T-helper 2 cell treated with Interferon-gamma antibody and Interleukin-4, amounts not matched to agents 5 μg/mL and 100 μg/mL, for 36 hours (primary cell): Measurements from ENCODE around the gene RASIP1.
"Not testable (repeated sequence)": the region's sequence is repeated elsewhere in the genome, so short reads cannot be mapped to it uniquely, and the experiment has no call there.

Source experiments
- DNase-seq: peaks from one replicate; pipeline ENCODE4 v3.0.0; 2021; ENCODE audit warnings: low spot score
- H3K27ac Mint-ChIP-seq: one replicate; pipeline ENCODE4 v1.8.0; 2021; ENCODE audit warnings: mild to moderate bottlenecking, mixed read lengths
- H3K27me3 Mint-ChIP-seq: one replicate; pipeline ENCODE4 v1.8.0; 2021; ENCODE audit warnings: low read depth, mixed read lengths
- H3K36me3 Mint-ChIP-seq: one replicate; pipeline ENCODE4 v1.8.0; 2021; ENCODE audit warnings: low read depth, mixed read lengths
- H3K4me1 Mint-ChIP-seq: one replicate; pipeline ENCODE4 v1.8.0; 2021; ENCODE audit warnings: low read depth, mixed read lengths
- H3K4me3 Mint-ChIP-seq: one replicate; pipeline ENCODE4 v1.8.0; 2022; ENCODE audit warnings: mild to moderate bottlenecking, moderate library complexity, mixed read lengths
- H3K9me3 Mint-ChIP-seq: one replicate; pipeline ENCODE4 v1.8.0; 2021; ENCODE audit warnings: mixed read lengths

Gene RASIP1

DNA sequence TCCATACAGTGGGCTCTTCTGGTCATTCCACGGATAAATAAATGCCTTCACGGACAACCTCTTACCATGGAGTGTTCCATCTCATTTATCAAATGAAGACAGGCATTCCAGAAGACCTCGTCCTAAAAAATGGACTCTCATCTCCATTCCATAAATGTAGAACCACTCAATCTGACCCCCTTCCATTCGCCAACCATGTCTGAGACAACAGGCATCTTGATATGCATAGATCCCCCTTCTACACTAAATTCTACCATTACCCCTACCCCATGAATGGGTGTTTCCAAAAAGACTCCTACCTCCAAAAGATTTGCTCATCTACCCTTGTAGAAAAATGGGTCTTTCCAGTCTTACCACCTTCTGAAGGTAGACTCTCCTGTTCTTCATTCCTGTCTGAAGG is 9.0 kb downstream of the RASIP1 start:
- no peak overlapping the region for H3K27ac Mint-ChIP-seq
- peaks cover 5% of the 10 kb centered on the region for H3K4me1 Mint-ChIP-seq
- no peaks in the 10 kb centered on the region for H3K27me3 Mint-ChIP-seq
- DNase-seq: no peak
- peaks cover 11% of the 10 kb centered on the region for H3K36me3 Mint-ChIP-seq
- H3K4me3 Mint-ChIP-seq: no peak overlapping the region
- peaks cover 15% of the 10 kb centered on the region for H3K9me3 Mint-ChIP-seq

DNA sequence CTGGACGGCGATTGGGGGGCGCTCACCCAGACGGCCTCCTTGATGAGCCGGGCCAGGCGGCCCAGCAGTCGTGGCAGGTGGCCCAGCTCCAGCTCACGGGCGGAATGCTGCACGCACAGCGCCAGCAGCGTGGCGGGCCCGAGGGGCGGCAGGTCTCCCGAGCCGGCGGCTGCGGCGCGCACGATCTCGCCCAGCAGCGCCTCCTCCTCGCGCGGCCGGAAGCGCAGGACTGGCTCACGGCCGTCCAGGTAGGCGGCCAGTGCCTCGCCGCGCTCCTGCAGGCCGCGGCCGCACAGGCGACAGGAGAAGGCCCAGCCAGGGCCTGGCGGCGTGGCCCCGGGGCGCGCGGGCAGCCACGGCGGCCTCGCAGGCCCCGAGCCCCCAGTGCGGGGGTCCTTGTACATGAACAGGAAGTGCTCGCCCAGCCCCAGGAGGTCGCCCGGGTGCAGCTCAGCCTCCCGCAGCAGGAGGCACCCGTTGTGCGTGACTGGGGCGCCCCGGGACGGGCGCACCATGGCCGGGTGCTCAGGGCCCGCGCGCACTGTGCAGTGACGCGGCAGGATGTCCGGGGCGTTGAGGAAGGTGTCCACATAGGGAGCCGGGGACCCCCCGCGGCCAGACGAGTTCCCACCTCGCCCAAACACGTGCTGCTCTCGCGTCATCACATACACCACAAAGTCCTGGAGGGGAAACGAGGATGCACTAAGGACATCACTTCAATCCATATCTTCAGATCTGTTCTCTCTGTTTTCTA is 11.3 kb downstream of the RASIP1 start:
- Mint-ChIP-seq H3K4me1 (peaks cover 18% of the 10 kb centered on the region), H3K36me3 (peaks cover 24% of the 10 kb centered on the region), H3K27me3 (no peaks in the 10 kb centered on the region), H3K9me3 (peaks cover 31% of the 10 kb centered on the region), H3K27ac (no peak overlapping the region), H3K4me3 (no peak overlapping the region)
- no peak for DNase-seq

DNA sequence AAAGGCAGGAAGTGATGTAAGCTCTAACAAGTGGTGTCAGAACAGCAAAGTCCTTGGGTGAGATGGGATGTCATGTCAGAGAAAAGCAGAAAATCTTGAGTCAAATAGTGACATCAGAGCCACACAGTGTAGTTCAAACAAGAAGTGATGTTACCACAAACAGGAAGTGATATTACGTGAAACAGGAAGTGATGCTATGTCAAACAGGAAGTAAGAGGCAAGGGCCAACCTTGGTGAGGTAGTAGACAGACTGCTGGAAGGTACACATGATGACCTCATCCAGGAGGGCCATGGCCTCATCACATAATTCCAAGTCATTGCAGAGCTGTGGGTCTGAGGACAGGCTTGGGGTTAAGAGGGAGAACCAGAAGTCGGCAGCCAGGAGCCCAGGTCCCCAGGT is 13.9 kb downstream of the RASIP1 start:
- H3K27me3 Mint-ChIP-seq: no peaks in the 10 kb centered on the region
- DNase-seq: no peak
- peak overlapping the region; percentile 53 for H3K4me3 Mint-ChIP-seq
- peaks cover 31% of the 10 kb centered on the region for H3K9me3 Mint-ChIP-seq
- peaks cover 24% of the 10 kb centered on the region for H3K36me3 Mint-ChIP-seq
- H3K27ac Mint-ChIP-seq: peak overlapping the region; percentile 93
- peaks cover 18% of the 10 kb centered on the region for H3K4me1 Mint-ChIP-seq

DNA sequence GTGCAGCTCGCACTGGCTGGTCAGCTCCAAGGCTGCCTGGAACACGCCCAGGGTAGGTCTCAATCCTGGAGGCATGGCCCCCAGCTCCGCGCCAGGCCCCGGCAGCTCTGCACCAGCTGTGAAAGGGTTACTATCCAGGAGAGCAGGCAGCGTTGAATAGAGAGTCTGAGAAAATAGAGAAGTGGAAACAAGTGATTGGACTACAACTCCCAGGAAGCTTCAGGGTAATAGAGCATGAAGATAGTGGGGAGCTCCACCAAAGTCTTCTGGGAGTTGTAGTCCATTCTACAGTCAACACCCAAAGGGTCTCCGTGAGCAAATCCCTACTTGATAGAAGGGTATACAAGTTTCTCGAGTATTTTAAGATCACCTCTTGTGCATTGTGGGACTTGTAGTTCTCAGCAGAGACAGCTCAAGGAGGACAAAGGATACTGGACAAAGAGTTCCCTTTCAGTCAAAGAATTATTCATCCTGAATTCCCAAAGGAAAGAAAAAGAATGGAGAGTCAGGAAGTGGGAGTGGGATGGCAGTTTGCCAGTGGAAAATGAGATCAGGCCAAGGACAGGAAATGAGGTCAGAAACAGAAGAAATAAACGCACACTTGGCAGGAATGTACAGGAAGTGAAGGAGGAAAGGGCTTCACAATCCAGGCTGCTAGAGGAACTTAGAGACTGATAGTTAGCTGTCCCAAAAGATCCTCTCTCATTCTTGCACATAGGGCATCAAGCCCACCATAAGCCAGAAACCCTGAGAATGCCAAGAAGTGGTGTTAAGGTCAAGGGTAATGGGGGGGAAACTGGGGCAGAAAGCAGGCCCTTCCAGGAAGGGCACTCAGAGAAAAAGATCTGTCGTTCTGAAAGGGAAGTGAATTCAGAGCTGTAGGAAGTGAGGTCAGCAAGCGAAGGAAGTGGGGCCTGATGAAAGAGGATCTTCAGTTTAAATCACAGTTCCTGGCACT is 15.3 kb downstream of the RASIP1 start:
- Mint-ChIP-seq H3K9me3 (peaks cover 31% of the 10 kb centered on the region), H3K27ac (peak overlapping the region; percentile 77), H3K36me3 (peaks cover 24% of the 10 kb centered on the region), H3K27me3 (no peaks in the 10 kb centered on the region), H3K4me3 (peak overlapping the region; percentile 8), H3K4me1 (peaks cover 19% of the 10 kb centered on the region)
- no peak for DNase-seq

DNA sequence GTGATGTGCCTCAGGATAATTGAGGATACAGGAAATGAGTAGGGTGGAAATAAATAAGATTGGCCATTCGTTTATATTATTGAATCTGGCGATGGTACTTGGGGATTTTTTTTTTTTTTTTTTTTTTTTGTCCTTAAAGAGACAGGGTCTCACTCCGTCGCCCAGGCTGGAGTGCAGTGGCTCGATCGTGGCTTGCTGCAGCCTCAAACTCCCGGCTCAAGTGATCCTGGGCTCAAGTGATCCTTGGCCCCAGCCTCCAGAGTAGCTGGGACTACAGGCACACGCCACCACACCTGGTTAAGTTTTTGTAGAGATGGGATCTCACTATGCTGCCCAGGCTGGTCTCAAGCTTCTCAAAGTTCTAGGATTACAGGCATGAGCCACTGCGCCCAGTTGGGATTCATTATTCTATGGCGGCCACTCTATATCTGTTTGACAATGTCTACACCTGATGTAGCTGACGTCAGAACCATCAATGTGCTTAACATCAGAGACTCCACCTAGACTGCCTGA is 18.2 kb downstream of the RASIP1 start:
- DNase-seq: no peak
- no peak overlapping the region for H3K27ac Mint-ChIP-seq
- no peak overlapping the region for H3K4me3 Mint-ChIP-seq

DNA sequence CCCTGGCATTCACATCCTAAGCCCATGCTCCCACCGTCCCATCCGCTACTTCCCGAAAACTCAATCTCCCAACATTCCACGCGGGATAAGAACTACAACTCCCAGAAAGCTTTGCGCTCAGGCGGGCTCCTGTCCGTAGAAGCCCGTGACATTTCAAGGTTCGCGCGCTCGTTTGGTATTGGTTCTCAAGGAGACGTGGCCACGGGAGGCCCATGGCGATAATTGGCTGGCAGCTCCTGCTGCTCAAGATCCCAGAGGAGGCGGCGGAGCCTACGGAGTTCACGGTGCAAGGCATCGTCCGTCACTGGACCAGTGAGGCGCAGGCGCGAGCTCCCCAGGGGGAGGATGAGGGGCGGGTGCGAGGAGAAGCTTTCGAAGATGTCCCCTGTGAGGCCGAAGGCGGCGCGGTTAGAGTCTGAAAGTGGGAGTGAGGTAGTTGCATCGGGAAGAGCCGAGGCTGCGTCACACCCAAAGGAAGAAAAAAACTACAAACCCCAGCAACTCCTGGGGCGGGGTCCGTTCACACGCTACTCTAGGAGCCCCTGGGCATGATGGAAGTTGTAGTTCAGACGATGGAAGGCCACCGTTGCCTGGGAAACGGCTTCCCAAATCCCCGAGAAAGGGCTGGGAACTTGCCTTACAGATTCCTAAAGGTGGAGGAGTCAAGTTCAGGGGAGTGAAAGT is 19.7 kb downstream of the RASIP1 start:
- H3K36me3 Mint-ChIP-seq: peaks cover 9% of the 10 kb centered on the region
- H3K4me1 Mint-ChIP-seq: peaks cover 11% of the 10 kb centered on the region
- H3K9me3 Mint-ChIP-seq: peaks cover 12% of the 10 kb centered on the region
- H3K27me3 Mint-ChIP-seq: no peaks in the 10 kb centered on the region
- peak overlapping the region; percentile 98 for H3K4me3 Mint-ChIP-seq
- peak; percentile 93 for DNase-seq
- peak overlapping the region; percentile 99 for H3K27ac Mint-ChIP-seq

More for the DNA sequence above, 18.2 kb downstream of the RASIP1 start:
- peaks cover 23% of the 10 kb centered on the region for H3K9me3 Mint-ChIP-seq
- no peaks in the 10 kb centered on the region for H3K27me3 Mint-ChIP-seq
- peaks cover 19% of the 10 kb centered on the region for H3K36me3 Mint-ChIP-seq
- H3K4me1 Mint-ChIP-seq: peaks cover 19% of the 10 kb centered on the region

DNA sequence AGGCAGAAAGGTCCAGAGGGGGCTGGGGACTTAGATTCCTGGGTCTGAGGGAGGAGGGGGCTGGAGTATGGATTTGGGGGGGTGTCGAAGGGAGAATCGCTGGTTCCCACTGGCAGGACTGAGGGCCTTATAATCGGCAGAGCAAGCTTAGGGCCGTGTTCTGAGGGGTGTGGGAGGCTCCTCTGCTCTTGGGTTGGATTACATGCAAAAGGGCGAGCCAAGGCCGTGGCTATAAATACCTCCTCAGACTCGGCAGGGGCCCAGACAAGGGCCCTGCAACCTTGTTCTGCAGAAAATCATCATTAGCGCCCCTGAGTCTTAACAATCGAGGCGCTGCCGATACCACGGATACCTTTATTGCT is 20.2 kb downstream of the RASIP1 start:
- Mint-ChIP-seq H3K4me1 (peaks cover 6% of the 10 kb centered on the region), H3K36me3 (peaks cover 5% of the 10 kb centered on the region), H3K27ac (peak overlapping the region; percentile 99), H3K4me3 (peak overlapping the region; percentile 98), H3K27me3 (no peaks in the 10 kb centered on the region), H3K9me3 (peaks cover 7% of the 10 kb centered on the region)
- DNase-seq: no peak

DNA sequence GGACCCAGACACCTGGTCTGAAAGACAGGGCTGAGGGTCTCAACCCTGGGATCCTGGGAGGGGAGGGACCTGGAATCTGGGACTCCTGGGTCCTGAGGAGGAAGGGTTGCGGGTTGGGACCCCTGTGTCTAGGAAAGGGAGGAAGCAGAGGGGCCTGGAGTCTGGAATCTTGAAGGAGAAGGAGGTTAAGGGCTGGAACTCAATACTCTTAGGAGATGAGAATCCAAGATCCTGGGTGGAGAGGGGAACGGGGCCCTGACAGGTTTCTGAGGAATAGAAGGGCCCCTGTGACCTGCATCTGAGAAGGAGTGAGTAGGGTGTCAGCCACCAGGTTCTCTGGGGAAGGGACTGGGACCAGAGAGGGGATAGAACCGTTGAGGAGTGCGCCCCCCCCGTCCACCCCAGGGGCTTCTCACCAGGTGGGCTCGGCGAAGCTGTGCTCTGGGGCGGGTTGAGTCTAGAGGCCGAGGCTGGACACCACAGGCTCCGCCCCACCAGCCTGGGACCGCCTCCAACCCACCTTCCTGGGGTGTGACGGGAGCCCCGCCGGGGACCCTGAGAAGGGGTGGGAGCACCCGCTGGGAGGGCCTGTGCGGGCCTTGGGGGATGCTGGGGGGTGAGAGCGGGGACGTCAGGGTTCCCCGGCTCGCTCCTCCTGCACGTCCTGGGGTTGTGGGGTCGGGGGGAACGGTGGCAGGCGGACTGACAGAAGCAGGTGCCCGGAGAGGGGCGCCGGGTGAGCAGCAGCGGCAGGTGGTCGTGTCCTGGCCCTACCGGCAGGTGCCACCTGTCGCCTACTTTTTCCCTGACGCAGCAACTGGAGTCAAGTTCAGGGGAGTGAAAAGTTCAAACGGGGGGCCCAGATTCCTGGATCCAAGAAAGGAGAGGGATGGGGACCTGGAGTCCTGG is 20.9 kb downstream of the RASIP1 start, which contains the start of gene MAMSTR:
Gene MAMSTR (minus strand): TSS at position 463 of the 909 bp plus-strand sequence. CDS start 694 bp downstream, outside the sequence.
- Mint-ChIP-seq H3K4me3 (peak within 1 kb of the TSS; percentile 98), H3K27me3 (no peaks in the 10 kb centered on the region), H3K36me3 (no peaks in the 10 kb centered on the region), H3K4me1 (peaks cover 5% of the 10 kb centered on the region), H3K27ac (peak within 1 kb of the TSS; percentile 99), H3K9me3 (no peaks in the 10 kb centered on the region)
- no peak for DNase-seq

DNA sequence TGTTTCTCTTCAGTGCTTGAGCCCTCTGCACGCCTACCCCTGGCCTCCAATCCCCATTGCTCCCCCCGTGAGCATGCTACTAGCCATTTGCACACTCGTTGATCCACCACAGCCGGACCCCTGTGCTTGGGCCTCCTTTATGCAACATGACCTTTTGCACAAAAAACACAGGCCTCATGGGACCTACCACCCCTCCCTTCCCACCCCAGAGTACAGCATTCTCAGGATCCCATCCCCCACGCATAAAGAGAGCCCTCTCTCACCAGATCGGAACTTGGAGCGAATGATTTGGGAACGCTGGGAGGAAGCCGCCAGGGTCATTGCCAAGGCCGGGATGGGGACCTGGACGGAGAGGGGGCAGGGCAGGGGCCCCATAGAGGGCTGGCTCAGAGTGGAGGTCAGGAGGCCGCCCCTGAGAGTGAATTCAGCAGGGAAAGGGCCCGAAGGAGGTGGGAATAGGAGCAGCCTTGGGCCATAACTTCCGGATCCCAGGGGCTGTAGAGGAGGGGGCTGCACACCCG is 21.6 kb downstream of the RASIP1 start:
- no peak for DNase-seq
- Mint-ChIP-seq H3K27me3 (no peaks in the 10 kb centered on the region), H3K4me1 (peaks cover 5% of the 10 kb centered on the region), H3K4me3 (no peak overlapping the region), H3K36me3 (no peaks in the 10 kb centered on the region), H3K9me3 (no peaks in the 10 kb centered on the region), H3K27ac (no peak overlapping the region)

DNA sequence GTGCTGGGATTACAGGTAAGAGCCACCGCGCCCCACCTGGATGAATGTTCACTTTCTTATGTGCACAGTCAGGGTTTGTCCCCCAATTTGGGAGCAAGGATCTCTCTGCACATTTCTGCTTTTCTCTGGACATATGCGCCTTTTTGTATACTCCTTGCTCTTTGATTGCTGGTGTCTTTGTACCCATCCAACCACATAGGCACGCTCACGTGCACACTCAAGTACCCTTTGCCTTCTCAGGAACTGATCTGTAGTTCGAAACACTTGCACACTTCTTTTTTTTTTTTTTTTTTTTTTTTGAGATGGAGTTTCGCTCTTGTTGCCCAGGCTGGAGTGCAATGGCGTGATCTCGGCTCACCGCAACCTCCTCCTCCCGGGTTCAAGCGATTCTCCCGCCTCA is 22.3 kb downstream of the RASIP1 start:
- not testable (repeated sequence) for H3K36me3 Mint-ChIP-seq, H3K4me1 Mint-ChIP-seq, H3K27ac Mint-ChIP-seq, H3K27me3 Mint-ChIP-seq, H3K9me3 Mint-ChIP-seq, DNase-seq, H3K4me3 Mint-ChIP-seq

DNA sequence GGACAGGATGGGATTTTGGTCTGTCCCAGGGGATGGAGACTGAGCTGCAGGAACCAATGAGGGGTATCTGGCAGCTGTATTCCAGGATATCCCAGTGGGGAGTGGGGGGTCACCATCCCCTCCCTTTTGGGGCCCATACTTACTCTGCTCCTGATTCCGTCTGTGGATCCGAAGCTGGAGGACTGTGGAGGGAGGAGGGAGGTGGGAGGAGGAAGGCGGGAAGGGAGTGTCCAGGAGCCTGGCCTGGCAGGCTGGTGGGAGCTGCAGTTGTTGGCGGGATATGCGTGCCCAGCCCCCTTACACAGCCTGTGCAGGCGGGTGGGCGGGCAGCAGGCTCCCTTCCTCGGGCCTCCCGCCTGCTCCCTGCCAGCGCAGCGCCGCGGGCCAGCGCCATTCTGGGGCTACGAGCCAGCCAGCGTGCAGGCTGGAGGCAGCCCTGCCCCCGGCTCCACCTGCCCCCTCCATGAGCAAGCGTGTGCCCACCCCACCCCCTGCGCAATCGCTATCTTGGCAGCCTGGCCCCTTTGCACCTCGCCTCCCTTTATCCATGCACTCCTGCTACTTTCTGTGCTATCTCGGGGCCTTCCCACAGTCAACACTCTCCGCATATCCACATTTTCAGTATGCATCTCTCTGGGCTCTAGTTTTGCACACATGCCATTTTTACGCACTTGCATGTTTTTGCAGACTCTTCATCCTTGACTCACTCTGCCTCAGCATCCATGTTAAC is 23.7 kb downstream of the RASIP1 start:
- Mint-ChIP-seq H3K9me3 (no peaks in the 10 kb centered on the region), H3K27me3 (no peaks in the 10 kb centered on the region), H3K4me3 (peak overlapping the region; percentile 13), H3K4me1 (peaks cover 8% of the 10 kb centered on the region), H3K36me3 (no peaks in the 10 kb centered on the region), H3K27ac (no peak overlapping the region)
- DNase-seq: no peak

DNA sequence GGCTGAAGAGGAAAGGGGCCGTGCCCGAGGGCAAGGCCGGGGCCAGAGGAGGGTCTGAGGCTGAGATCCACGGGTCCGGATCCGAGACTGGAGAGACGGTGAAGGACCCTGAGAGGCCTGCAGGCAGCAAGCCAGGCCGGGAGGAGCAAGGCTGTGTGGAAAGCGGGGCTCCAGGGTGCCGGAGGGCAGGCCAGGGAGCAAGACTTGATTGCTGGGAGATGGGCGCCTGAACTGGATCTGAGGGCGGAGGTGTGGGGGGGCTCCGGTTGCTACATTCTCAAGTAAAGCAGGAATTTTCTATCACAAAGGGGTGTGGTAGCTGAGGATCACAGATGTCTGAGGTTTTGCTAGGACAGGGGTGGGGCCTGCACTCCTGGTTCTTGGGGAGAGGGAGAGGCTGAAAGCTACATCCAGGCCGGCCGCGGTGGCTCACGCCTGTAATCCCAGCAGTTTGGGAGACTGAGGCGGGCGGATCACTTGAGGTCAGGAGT is 24.7 kb downstream of the RASIP1 start:
- peak overlapping the region; percentile 36 for H3K4me3 Mint-ChIP-seq
- DNase-seq: no peak
- H3K27me3 Mint-ChIP-seq: no peaks in the 10 kb centered on the region
- H3K9me3 Mint-ChIP-seq: no peaks in the 10 kb centered on the region
- H3K27ac Mint-ChIP-seq: no peak overlapping the region
- H3K4me1 Mint-ChIP-seq: peaks cover 7% of the 10 kb centered on the region
- H3K36me3 Mint-ChIP-seq: no peaks in the 10 kb centered on the region
